Bronchial epithelial cell (primary cell): ENCODE measurements around the gene VSIG2. TPM values are rescaled to one million over a fixed set of nuclear protein-coding genes. Genes with fewer than 3 reads are reported as not detected.
A peak's percentile ranks its signal among the peaks of the same experiment; 100 is the strongest.

Source experiments
- DNase-seq: peaks from one replicate; pipeline ENCODE4 v3.0.0-alpha.2; 2010; ENCODE audit warnings: low read depth
- FAIRE-seq: peaks from 2 replicates; lab custom pipeline; 2011; peaks lifted over from hg19 to GRCh38; lab: Jason Lieb, UNC
- H3K27me3 ChIP-seq: 2 replicates; pipeline ENCODE4 v1.5.1; 2011; ENCODE audit warnings: low read length; ENCODE audit not compliant: control insufficient read depth, insufficient read depth
- H3K36me3 ChIP-seq: 2 replicates; pipeline ENCODE4 v1.5.1; 2011; ENCODE audit warnings: low read length; ENCODE audit not compliant: control insufficient read depth, insufficient read depth
- H3K4me3 ChIP-seq: 2 replicates; pipeline ENCODE4 v1.5.1; 2011; ENCODE audit warnings: mild to moderate bottlenecking, low read depth, low read length, control low read depth
- CTCF ChIP-seq: IDR thresholded peaks from 2 replicates; pipeline ENCODE4 v1.5.1; 2011; ENCODE audit warnings: mild to moderate bottlenecking, moderate library complexity, low read length, control low read depth, inconsistent platforms; ENCODE audit not compliant: insufficient read depth, severe bottlenecking
- total RNA-seq: library from RNA; depleted of rRNA; stranded (reverse); fragments of >200 nt; gene quantifications from 2 replicates; pipeline ENCODE4 v1.2.1, GENCODE V29; 2014

Gene VSIG2
- total RNA-seq, 1 donor from 2014 or later = 0.53 TPM

GRCh38 chr11:124738713-124739478, 13.2 kb downstream of the VSIG2 start:
- H3K4me3 ChIP-seq = no peak overlapping the region
- no peaks in the 10 kb centered on the region for H3K36me3 ChIP-seq
- FAIRE-seq (no peak), DNase-seq (no peak)
- no peaks in the 10 kb centered on the region for H3K27me3 ChIP-seq
- no peak for TF ChIP-seq CTCF

GRCh38 chr11:124737638-124738305, 14.3 kb downstream of the VSIG2 start:
- Histone ChIP-seq H3K36me3 (no peaks in the 10 kb centered on the region), H3K27me3 (no peaks in the 10 kb centered on the region), H3K4me3 (no peak overlapping the region)
- FAIRE-seq = peak; percentile 68
- no peak for TF ChIP-seq CTCF
- no peak for DNase-seq

GRCh38 chr11:124736736-124737135, 15.3 kb downstream of the VSIG2 start:
- FAIRE-seq (no peak), DNase-seq (no peak)
- Histone ChIP-seq H3K36me3 (no peaks in the 10 kb centered on the region), H3K27me3 (no peaks in the 10 kb centered on the region), H3K4me3 (no peak overlapping the region)
- TF ChIP-seq CTCF = no peak

- TF ChIP-seq CTCF = no peak
- no peaks in the 10 kb centered on the region for H3K27me3 ChIP-seq
- no peak overlapping the region for H3K4me3 ChIP-seq
- DNase-seq (no peak), FAIRE-seq (no peak)
- H3K36me3 ChIP-seq = no peaks in the 10 kb centered on the region
These were observed 19.8 kb downstream of the VSIG2 start for GRCh38 chr11:124732230-124732629.

GRCh38 chr11:124729571-124729970, 22.5 kb downstream of the VSIG2 start:
- FAIRE-seq (no peak), DNase-seq (no peak)
- H3K4me3 ChIP-seq = no peak overlapping the region
- H3K36me3 ChIP-seq = no peaks in the 10 kb centered on the region
- no peak for TF ChIP-seq CTCF
- no peaks in the 10 kb centered on the region for H3K27me3 ChIP-seq
